ENCODE results near the gene FKBP4. TPM values are rescaled to one million over a fixed set of nuclear protein-coding genes. Genes with fewer than 3 reads are reported as not detected.

The FKBP4 gene
- total and polyA plus RNA-seq, 2 donors (not counting 1 experiment from before 2014, with no cell fraction given): 19.3 to 56.7 TPM

DNA sequence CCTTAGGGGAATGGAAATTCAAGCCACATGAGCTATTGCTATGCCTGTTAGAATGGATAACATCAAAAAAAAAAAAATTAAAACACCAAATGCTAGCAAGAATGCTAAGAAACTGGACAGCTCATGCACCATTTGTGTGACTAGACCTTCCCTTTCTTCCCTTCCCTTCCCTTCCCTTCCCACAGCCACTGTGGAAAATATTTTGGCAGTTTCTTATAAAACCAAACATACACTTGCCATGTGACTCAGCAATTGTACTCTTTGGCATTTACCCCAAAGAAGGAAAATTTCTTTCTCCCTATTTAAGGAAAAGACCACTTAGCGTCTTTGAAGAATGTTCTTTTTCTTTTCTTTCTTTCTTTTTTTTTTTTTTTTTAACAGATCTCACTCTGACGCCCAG, 49.1 kb upstream of the FKBP4 start:
- H4K20me1 ChIP-seq (ENCODE audit: control insufficient read depth, insufficient read depth, low read length, poor library complexity, severe bottlenecking): no peaks in the 10 kb centered on the region
- POLR2A ChIA-PET: no interaction called here
- no peaks in the 10 kb centered on the region for H3K4me1 Mint-ChIP-seq
- intact Hi-C loops (cut with micrococcal nuclease): no loop called here
- H3K9me3 ChIP-seq (ENCODE audit: control extremely low read depth in 1 of 3, control insufficient read depth in 2 of 3, insufficient read depth in 1 of 3, low read length in 2 of 3): peaks cover 0 to 12% (median 0%) of the 10 kb centered on the region in 3 donors
- no peaks in the 10 kb centered on the region for H3K79me2 ChIP-seq (ENCODE audit: control insufficient read depth, insufficient read depth, low read length)
- no peak overlapping the region for H3K9ac ChIP-seq (ENCODE audit: low read length)
- no peaks in the 10 kb centered on the region for H3K4me1 ChIP-seq (ENCODE audit: control insufficient read depth in 2 of 2, insufficient read depth in 2 of 2, low read length in 2 of 2)
- H3K4me3 Mint-ChIP-seq: no peak overlapping the region
- H3K36me3 ChIP-seq (replicated peaks in 1 of 2; ENCODE audit: control extremely low read depth in 1 of 2, control insufficient read depth in 1 of 2, extremely low read depth in 1 of 2, insufficient read depth in 2 of 2, low read length in 1 of 2): no peaks in the 10 kb centered on the region
- DNase-seq (no peak), ATAC-seq (ENCODE audit: low read depth) (no peak)
- H3K27ac ChIP-seq (ENCODE audit: low read length in 2 of 2): no peak overlapping the region
- CTCF ChIA-PET: no interaction called here
- TF ChIP-seq, protein P1, sequence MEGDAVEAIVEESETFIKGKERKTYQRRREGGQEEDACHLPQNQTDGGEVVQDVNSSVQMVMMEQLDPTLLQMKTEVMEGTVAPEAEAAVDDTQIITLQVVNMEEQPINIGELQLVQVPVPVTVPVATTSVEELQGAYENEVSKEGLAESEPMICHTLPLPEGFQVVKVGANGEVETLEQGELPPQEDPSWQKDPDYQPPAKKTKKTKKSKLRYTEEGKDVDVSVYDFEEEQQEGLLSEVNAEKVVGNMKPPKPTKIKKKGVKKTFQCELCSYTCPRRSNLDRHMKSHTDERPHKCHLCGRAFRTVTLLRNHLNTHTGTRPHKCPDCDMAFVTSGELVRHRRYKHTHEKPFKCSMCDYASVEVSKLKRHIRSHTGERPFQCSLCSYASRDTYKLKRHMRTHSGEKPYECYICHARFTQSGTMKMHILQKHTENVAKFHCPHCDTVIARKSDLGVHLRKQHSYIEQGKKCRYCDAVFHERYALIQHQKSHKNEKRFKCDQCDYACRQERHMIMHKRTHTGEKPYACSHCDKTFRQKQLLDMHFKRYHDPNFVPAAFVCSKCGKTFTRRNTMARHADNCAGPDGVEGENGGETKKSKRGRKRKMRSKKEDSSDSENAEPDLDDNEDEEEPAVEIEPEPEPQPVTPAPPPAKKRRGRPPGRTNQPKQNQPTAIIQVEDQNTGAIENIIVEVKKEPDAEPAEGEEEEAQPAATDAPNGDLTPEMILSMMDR (IDR thresholded peaks at IDR 0.05): no peak
- no peak for TF ChIP-seq EZH2 (IDR thresholded peaks at IDR 0.05; ENCODE audit: borderline replicate concordance, insufficient read depth, low read depth, low read length, poor library complexity, severe bottlenecking)
- no peak overlapping the region for H2AFZ ChIP-seq (ENCODE audit: insufficient read depth, low read depth, low read length, poor library complexity, severe bottlenecking)
- no CpG with 5 or more reads among the region's 2 CpGs for WGBS (ENCODE audit: insufficient coverage)
- peaks cover 0 to 11% (median 0%) of the 10 kb centered on the region in 4 experiments for H3K27me3 ChIP-seq (replicated peaks in 1 of 4; ENCODE audit: control extremely low read depth in 1 of 4, control insufficient read depth in 3 of 4, insufficient read depth in 4 of 4, low read length in 3 of 4)
- no peak overlapping the region for H3K27ac Mint-ChIP-seq
- H3K27me3 Mint-ChIP-seq: peaks cover 6% of the 10 kb centered on the region
- H3K4me3 ChIP-seq (ENCODE audit: control extremely low read depth in 1 of 5, extremely low read depth in 1 of 5, insufficient read depth in 1 of 5, low read depth in 2 of 5, low read length in 4 of 5): no peak overlapping the region
- H3K9me3 Mint-ChIP-seq (ENCODE audit: insufficient read depth): no peaks in the 10 kb centered on the region
- H3K4me2 ChIP-seq (replicated peaks; ENCODE audit: low read depth, low read length, poor library complexity, severe bottlenecking): no peak overlapping the region

DNA sequence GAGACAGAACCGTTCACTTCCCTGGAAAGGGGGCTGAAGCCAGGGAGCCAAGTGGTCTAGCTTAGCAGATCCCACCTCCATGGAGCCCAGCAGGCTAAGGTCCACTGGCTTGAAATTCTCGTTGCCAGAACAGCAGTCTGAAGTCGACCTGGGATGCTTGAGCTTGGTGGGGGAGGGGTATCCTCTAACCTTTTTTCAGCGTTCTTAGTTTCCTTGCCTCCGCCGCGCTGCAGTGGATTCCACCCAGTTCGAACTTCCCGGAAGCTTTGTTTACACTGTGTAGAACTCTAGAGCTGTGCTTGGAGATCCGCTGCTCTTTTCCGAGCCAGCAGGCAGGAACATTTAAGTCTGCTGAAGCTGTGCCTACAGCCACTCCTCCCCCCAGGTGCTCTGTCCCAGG, 45.2 kb upstream of the FKBP4 start:
- ATAC-seq (ENCODE audit: low read depth) (no peak), DNase-seq (no peak)
- Histone ChIP-seq H3K79me2 (ENCODE audit: control insufficient read depth, insufficient read depth, low read length) (no peaks in the 10 kb centered on the region), H3K4me3 (ENCODE audit: control extremely low read depth in 1 of 5, extremely low read depth in 1 of 5, insufficient read depth in 1 of 5, low read depth in 2 of 5, low read length in 4 of 5) (no peak overlapping the region), H2AFZ (ENCODE audit: insufficient read depth, low read depth, low read length, poor library complexity, severe bottlenecking) (no peak overlapping the region), H3K4me2 (replicated peaks; ENCODE audit: low read depth, low read length, poor library complexity, severe bottlenecking) (no peak overlapping the region), H3K4me1 (ENCODE audit: control insufficient read depth in 2 of 2, insufficient read depth in 2 of 2, low read length in 2 of 2) (no peaks in the 10 kb centered on the region), H3K36me3 (replicated peaks in 1 of 2; ENCODE audit: control extremely low read depth in 1 of 2, control insufficient read depth in 1 of 2, extremely low read depth in 1 of 2, insufficient read depth in 2 of 2, low read length in 1 of 2) (no peaks in the 10 kb centered on the region), H4K20me1 (ENCODE audit: control insufficient read depth, insufficient read depth, low read length, poor library complexity, severe bottlenecking) (no peaks in the 10 kb centered on the region), H3K9ac (ENCODE audit: low read length) (no peak overlapping the region), H3K9me3 (ENCODE audit: control extremely low read depth in 1 of 3, control insufficient read depth in 2 of 3, insufficient read depth in 1 of 3, low read length in 2 of 3) (peaks cover 0 to 27% (median 0%) of the 10 kb centered on the region in 3 donors), H3K27ac (ENCODE audit: low read length in 2 of 2) (no peak overlapping the region), H3K27me3 (replicated peaks in 1 of 4; ENCODE audit: control extremely low read depth in 1 of 4, control insufficient read depth in 3 of 4, insufficient read depth in 4 of 4, low read length in 3 of 4) (peaks cover 0 to 45% (median 21%) of the 10 kb centered on the region in 4 experiments)
- Mint-ChIP-seq H3K4me1 (no peaks in the 10 kb centered on the region), H3K9me3 (ENCODE audit: insufficient read depth) (peaks cover 2% of the 10 kb centered on the region), H3K27me3 (peaks cover 27% of the 10 kb centered on the region), H3K4me3 (no peak overlapping the region), H3K27ac (no peak overlapping the region)
- CTCF ChIA-PET: no interaction called here
- POLR2A ChIA-PET: no interaction called here
- no peak for TF ChIP-seq EZH2 (IDR thresholded peaks at IDR 0.05; ENCODE audit: borderline replicate concordance, insufficient read depth, low read depth, low read length, poor library complexity, severe bottlenecking)
- TF ChIP-seq, protein P1 (IDR thresholded peaks at IDR 0.05): no peak
- intact Hi-C loops (cut with micrococcal nuclease): no loop called here
- WGBS (ENCODE audit: insufficient coverage): 66% methylated on average over 11 of the region's 11 CpGs

Data from B cell (primary cell).